Measurements from ENCODE around the gene KIAA0408. TPM values are rescaled to one million over a fixed set of nuclear protein-coding genes. Genes with fewer than 3 reads are reported as not detected.
A peak's percentile ranks its signal among the peaks of the same experiment; 100 is the strongest.

KIAA0408 gene
- total and polyA plus RNA-seq, 8 donors: 0.09 to 4.9 (median 1.2) TPM

DNA sequence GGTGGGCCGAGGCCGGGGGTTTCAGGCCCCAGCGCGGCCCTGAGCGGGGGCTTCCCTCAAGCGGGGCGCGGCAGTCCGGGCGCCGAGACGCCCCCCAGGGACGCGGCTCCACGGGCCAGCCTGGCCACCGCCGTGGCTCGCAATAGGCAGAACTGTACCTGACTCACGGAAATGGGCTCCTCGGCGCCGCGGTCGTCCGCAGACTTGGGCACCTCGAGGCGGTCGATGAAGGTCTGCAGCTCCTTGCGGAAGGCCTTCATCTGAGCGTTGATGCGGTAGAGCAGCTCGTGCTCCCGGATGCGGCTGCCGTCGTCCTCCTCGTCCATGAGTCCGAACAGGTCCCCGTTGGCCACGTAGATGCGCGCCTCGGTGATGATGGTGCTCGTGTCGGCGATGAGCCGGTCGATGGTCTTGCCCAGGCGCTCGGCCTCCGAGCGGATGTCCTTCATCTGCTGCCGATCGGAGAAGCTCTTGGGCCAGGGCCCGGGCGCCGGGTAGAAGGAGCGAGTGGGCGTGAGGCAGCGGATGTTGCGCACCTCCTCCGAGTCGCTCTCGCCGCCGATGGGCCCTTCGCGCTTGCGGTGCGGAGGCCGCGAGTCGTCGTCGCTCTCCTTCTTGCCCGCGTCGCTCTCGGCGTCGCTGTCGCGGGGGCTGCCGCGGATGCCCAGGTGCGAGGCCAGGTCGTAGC is 16.1 kb upstream of the KIAA0408 start:
- Histone ChIP-seq H3K36me3 (no peaks in the 10 kb centered on the region), H3K27me3 (no peaks in the 10 kb centered on the region), H3K9me3 (no peaks in the 10 kb centered on the region), H3K4me3 (no peak overlapping the region), H3K27ac (no peak overlapping the region), H3K4me1 (no peaks in the 10 kb centered on the region)
- intact Hi-C loops (cut with DNase I): no loop called here
- FAIRE-seq (no peak), ATAC-seq (no peak), DNase-seq (peak in 1 of 6 donors; percentile 58)
- TF ChIP-seq, protein P1, sequence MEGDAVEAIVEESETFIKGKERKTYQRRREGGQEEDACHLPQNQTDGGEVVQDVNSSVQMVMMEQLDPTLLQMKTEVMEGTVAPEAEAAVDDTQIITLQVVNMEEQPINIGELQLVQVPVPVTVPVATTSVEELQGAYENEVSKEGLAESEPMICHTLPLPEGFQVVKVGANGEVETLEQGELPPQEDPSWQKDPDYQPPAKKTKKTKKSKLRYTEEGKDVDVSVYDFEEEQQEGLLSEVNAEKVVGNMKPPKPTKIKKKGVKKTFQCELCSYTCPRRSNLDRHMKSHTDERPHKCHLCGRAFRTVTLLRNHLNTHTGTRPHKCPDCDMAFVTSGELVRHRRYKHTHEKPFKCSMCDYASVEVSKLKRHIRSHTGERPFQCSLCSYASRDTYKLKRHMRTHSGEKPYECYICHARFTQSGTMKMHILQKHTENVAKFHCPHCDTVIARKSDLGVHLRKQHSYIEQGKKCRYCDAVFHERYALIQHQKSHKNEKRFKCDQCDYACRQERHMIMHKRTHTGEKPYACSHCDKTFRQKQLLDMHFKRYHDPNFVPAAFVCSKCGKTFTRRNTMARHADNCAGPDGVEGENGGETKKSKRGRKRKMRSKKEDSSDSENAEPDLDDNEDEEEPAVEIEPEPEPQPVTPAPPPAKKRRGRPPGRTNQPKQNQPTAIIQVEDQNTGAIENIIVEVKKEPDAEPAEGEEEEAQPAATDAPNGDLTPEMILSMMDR (IDR thresholded peaks at IDR 0.05): no peak
- WGBS, 2 donors: 60 to 85% methylated on average over 81 to 87 of the region's 87 CpGs

DNA sequence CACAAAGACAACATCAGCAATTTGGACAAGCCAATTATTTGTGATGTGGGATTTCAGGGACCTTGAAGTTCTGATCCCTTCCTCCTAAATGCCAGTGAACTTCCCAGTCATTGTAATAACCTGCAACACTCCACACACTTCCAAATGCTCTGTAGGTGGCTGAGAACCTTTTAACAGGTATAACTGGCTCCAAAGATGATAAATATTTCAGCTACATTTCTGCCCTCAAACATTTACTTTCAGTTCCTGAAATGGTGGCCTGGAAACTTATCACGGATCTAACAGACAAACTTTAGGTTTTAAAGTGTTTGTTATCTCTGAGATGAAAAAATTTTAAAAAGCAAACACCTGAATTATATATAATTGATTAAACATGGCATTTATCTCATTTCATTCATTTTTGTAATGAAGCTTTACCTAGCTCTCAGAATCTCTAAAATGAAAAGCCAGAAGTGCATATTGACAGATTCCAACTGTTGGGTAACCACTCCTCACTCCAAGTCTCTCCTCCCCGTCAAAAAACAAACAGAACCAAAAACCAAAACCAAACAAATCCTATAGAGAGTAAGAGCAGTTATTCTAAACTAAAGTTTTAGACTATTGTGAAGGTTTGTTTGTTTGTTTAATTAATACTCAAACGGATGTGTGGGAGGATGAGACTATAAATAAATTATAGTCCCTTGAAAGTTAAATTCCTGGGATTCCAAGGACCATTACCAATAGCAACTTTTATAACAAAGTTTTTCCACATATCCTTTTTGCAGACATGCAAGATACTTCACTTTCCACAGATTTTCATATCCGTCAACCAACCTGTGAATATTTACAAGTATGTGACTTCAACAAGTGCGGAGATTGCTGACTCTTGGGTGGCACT is 12.4 kb upstream of the KIAA0408 start:
- FAIRE-seq (no peak), DNase-seq (no peak), ATAC-seq (no peak)
- H3K27ac ChIP-seq: no peak overlapping the region
- TF ChIP-seq, protein P1 (IDR thresholded peaks at IDR 0.05): no peak
- H3K36me3 ChIP-seq: no peaks in the 10 kb centered on the region
- H3K4me1 ChIP-seq: no peaks in the 10 kb centered on the region
- WGBS, 2 donors: 48 to 53% methylated on average over 5 of the region's 5 CpGs
- intact Hi-C loops (cut with DNase I): no loop called here
- H3K4me3 ChIP-seq: no peak overlapping the region
- no peaks in the 10 kb centered on the region for H3K27me3 ChIP-seq
- H3K9me3 ChIP-seq: no peaks in the 10 kb centered on the region

DNA sequence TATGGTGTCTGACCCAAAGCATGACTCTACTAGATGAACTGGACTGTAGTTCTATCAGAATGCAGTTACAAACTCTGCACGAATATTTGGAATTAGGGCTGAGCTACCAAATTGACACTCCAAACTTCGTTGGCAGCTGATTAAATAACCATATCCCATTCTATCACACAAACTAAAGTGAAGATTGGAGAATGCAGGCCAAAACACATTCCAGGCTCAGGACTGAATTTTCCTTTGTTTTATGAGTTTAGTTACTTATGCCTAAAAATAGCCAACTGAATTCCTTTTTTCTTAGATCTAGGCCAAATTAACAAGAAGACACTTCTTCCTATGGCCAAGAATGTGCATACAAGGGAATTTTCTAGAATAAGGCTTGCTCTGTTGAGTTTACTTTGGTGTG is 9.7 kb upstream of the KIAA0408 start:
- ATAC-seq: no peak
- TF ChIP-seq, protein P1 (IDR thresholded peaks at IDR 0.05): no peak

DNA sequence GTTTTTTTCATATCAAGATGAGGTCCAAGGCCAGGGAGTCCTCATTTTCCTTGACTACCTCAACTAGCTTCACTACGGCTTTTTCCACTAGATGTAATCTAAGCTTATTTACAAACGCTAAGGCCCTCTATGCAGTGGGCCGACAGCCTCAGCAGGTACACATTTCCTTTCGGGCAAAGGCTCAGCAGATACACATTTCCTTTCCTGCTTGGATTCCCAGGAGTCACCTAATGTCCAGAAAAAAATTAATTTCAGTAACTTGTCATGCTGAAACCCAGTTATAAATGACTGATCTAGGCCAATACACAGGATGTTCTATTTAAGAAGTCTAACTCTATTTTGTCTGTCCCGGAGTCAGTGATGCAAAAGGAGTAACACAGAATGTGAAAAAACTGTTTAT is 7.2 kb upstream of the KIAA0408 start:
- H3K4me3 ChIP-seq: no peak overlapping the region
- H3K27me3 ChIP-seq: no peaks in the 10 kb centered on the region
- no peak for FAIRE-seq
- no peak overlapping the region for H3K27ac ChIP-seq
- no peak for ATAC-seq
- no peaks in the 10 kb centered on the region for H3K4me1 ChIP-seq
- TF ChIP-seq, protein P1 (IDR thresholded peaks at IDR 0.05): no peak
- 73 to 79% methylated on average over 5 of the region's 5 CpGs for WGBS, 2 donors
- DNase-seq: no peak
- intact Hi-C loops (cut with DNase I): loop anchor here in 2 of 3 donors (10.0 kb wide), 1 partner anchor 78 kb away; no protein-coding TSS in a partner anchor
- H3K36me3 ChIP-seq: no peaks in the 10 kb centered on the region
- no peaks in the 10 kb centered on the region for H3K9me3 ChIP-seq

More for the DNA sequence above, 9.7 kb upstream of the KIAA0408 start:
- WGBS, 2 donors: 67 to 75% methylated on average over 2 of the region's 2 CpGs
- Histone ChIP-seq H3K4me1 (no peaks in the 10 kb centered on the region), H3K27ac (no peak overlapping the region), H3K36me3 (no peaks in the 10 kb centered on the region), H3K9me3 (no peaks in the 10 kb centered on the region), H3K4me3 (no peak overlapping the region), H3K27me3 (no peaks in the 10 kb centered on the region)
- no peak for DNase-seq
- intact Hi-C loops (cut with DNase I): loop anchor here in 2 of 3 donors (10.0 kb wide), 1 partner anchor 76 kb away; no protein-coding TSS in a partner anchor
- FAIRE-seq: no peak

Data from pancreas (tissue), 10 donors.